Neuronal stem cell (in vitro differentiated cells): ENCODE measurements around the gene KLF15.

Experiments
- DNase-seq: peaks from one replicate; pipeline ENCODE4 v3.0.0-alpha.2; 2013; ENCODE audit warnings: low spot score
- H2AFZ ChIP-seq: one replicate; pipeline ENCODE4 v1.6.1; 2013; ENCODE audit warnings: mild to moderate bottlenecking, low read length, inconsistent platforms
- H2AK5ac ChIP-seq: 2 replicates; pipeline ENCODE4 v1.6.1; 2013; ENCODE audit warnings: low read depth, mild to moderate bottlenecking, inconsistent platforms, low read length, moderate library complexity, mixed read lengths
- H2BK120ac ChIP-seq: 2 replicates; pipeline ENCODE4 v1.6.1; 2013; ENCODE audit warnings: low read depth, mild to moderate bottlenecking, inconsistent platforms, low read length, moderate library complexity, mixed read lengths
- H2BK12ac ChIP-seq: one replicate; pipeline ENCODE4 v1.6.1; 2013; ENCODE audit warnings: low read length, inconsistent platforms
- H2BK15ac ChIP-seq: 2 replicates; pipeline ENCODE4 v1.6.1; 2013; ENCODE audit warnings: mild to moderate bottlenecking, low read length, inconsistent platforms, mixed read lengths
- H2BK5ac ChIP-seq: one replicate; pipeline ENCODE4 v1.6.1; 2013; ENCODE audit warnings: inconsistent platforms, mild to moderate bottlenecking, low read length, moderate library complexity
- H3K14ac ChIP-seq: one replicate; pipeline ENCODE4 v1.6.1; 2013; ENCODE audit warnings: low read length, inconsistent platforms
- H3K18ac ChIP-seq: 2 replicates; pipeline ENCODE4 v1.6.1; 2013; ENCODE audit warnings: low read length, inconsistent platforms
- H3K23ac ChIP-seq: 2 replicates; pipeline ENCODE4 v1.6.1; 2013; ENCODE audit warnings: low read depth, mild to moderate bottlenecking, mixed read lengths, low read length, inconsistent platforms; ENCODE audit not compliant: poor library complexity
- H3K27ac ChIP-seq: replicated peaks from 3 replicates; pipeline ENCODE4 v1.5.1; 2013; ENCODE audit warnings: low read length, inconsistent platforms
- H3K27me3 ChIP-seq, 3 experiments: 2 replicates each; pipeline ENCODE4 v1.6.1; 2013; ENCODE audit warnings: low read length in 3 of 3, mild to moderate bottlenecking in 2 of 3, inconsistent platforms in 1 of 3, low read depth in 1 of 3, mixed read lengths in 1 of 3, moderate library complexity in 1 of 3; ENCODE audit not compliant: control insufficient read depth in 3 of 3, insufficient read depth in 3 of 3
- H3K36me3 ChIP-seq, 2 donors: replicated peaks in 1 of 2; 2 replicates each; pipeline ENCODE4 v1.6.1; 2013; ENCODE audit warnings: low read length in 2 of 2; ENCODE audit not compliant: control insufficient read depth in 2 of 2, insufficient read depth in 2 of 2
- H3K4ac ChIP-seq: 2 replicates; pipeline ENCODE4 v1.6.1; 2013; ENCODE audit warnings: inconsistent platforms, mild to moderate bottlenecking, low read length, moderate library complexity
- H3K4me1 ChIP-seq, 2 donors: 1 replicate in 1 of 2; 2 replicates in 1 of 2; pipeline ENCODE4 v1.6.1; 2013; ENCODE audit warnings: low read length in 2 of 2, low read depth in 1 of 2; ENCODE audit not compliant: control insufficient read depth in 2 of 2, insufficient read depth in 1 of 2
- H3K4me2 ChIP-seq: one replicate; pipeline ENCODE4 v1.6.1; 2013; ENCODE audit warnings: mild to moderate bottlenecking, low read length, inconsistent platforms; ENCODE audit not compliant: insufficient read depth, poor library complexity, severe bottlenecking
- H3K4me3 ChIP-seq, 2 donors: 2 replicates each; pipeline ENCODE4 v1.5.1; 2013; ENCODE audit warnings: low read length in 2 of 2, mild to moderate bottlenecking in 2 of 2, inconsistent platforms in 1 of 2, moderate library complexity in 1 of 2
- H3K79me1 ChIP-seq: one replicate; pipeline ENCODE4 v1.6.1; 2013; ENCODE audit warnings: low read depth, mild to moderate bottlenecking, inconsistent platforms, low read length, moderate library complexity
- H3K9ac ChIP-seq: one replicate; pipeline ENCODE4 v1.6.1; 2013; ENCODE audit warnings: mild to moderate bottlenecking, low read depth, low read length, inconsistent platforms; ENCODE audit not compliant: poor library complexity
- H3K9me3 ChIP-seq, 2 donors: replicated peaks in 1 of 2; 2 replicates each; pipeline versions ENCODE3 to v1.6.1; 2013; ENCODE audit warnings: low read length in 2 of 2, mild to moderate bottlenecking in 2 of 2, inconsistent platforms in 1 of 2, low read depth in 1 of 2, mixed read lengths in 1 of 2, moderate library complexity in 1 of 2; ENCODE audit not compliant: control insufficient read depth in 2 of 2, insufficient read depth in 1 of 2
- H4K8ac ChIP-seq: one replicate; pipeline ENCODE4 v1.6.1; 2013; ENCODE audit warnings: low read depth, mild to moderate bottlenecking, inconsistent platforms, low read length, moderate library complexity
- H4K91ac ChIP-seq: one replicate; pipeline ENCODE4 v1.6.1; 2013; ENCODE audit warnings: low read length, low read depth, mild to moderate bottlenecking, inconsistent platforms; ENCODE audit not compliant: poor library complexity
- WGBS, 2 donors: extraction: QIAGEN DNeasy Blood & Tissue Kit; methylation state at CpG; one replicate each; pipeline ENCODE4 v1.1.7; 2013; ENCODE audit warnings: missing lambda C conversion rate in 2 of 2, mixed read lengths in 1 of 2; ENCODE audit not compliant: insufficient read length in 2 of 2, insufficient replicate concordance in 1 of 2; ENCODE audit errors: extremely low coverage in 2 of 2; 5-methylcytosine and 5-hydroxymethylcytosine counted together

The KLF15 gene

DNA sequence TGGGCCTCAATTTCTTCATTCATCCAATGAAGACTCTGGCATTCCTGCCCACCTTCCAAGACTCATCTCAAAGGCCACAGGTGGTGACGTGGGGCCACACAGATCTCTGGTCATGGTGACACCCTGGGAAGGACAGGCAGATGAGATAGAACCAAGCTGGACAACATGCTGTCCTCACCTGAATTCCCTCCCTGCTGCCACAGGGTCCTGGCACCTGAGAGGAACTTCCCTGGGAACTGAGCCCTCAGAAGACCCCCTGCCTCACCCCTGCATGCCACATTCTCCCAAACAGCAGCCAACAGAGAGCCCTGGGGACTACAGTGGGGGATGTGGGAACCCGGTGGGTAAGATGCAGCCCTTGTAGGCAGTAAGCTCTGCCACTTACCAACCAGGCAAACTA lies 10.7 kb downstream of the KLF15 start:
- H2BK12ac ChIP-seq: no peak overlapping the region
- no peaks in the 10 kb centered on the region for H3K27me3 ChIP-seq
- no peak overlapping the region for H3K27ac ChIP-seq
- no peak overlapping the region for H4K8ac ChIP-seq
- H3K79me1 ChIP-seq: peaks cover 2% of the 10 kb centered on the region
- H3K4ac ChIP-seq: no peak overlapping the region
- no peak overlapping the region for H3K9ac ChIP-seq
- no peak overlapping the region for H2BK120ac ChIP-seq
- H2AFZ ChIP-seq: no peak overlapping the region
- H3K4me1 ChIP-seq: peaks cover 0 to 5% of the 10 kb centered on the region in 2 donors
- no peak overlapping the region for H3K4me3 ChIP-seq
- H2BK15ac ChIP-seq: no peak overlapping the region
- no CpG with 5 or more reads among the region's 2 CpGs for WGBS, 2 donors
- no peak overlapping the region for H2BK5ac ChIP-seq
- H3K23ac ChIP-seq: no peak overlapping the region
- no peak for DNase-seq
- no peak overlapping the region for H3K4me2 ChIP-seq
- no peak overlapping the region for H4K91ac ChIP-seq
- no peak overlapping the region for H3K14ac ChIP-seq
- H3K18ac ChIP-seq: no peak overlapping the region
- peaks cover 0 to 9% of the 10 kb centered on the region in 2 donors for H3K36me3 ChIP-seq
- H2AK5ac ChIP-seq: no peak overlapping the region
- H3K9me3 ChIP-seq: peaks cover 0 to 1% of the 10 kb centered on the region in 2 donors

DNA sequence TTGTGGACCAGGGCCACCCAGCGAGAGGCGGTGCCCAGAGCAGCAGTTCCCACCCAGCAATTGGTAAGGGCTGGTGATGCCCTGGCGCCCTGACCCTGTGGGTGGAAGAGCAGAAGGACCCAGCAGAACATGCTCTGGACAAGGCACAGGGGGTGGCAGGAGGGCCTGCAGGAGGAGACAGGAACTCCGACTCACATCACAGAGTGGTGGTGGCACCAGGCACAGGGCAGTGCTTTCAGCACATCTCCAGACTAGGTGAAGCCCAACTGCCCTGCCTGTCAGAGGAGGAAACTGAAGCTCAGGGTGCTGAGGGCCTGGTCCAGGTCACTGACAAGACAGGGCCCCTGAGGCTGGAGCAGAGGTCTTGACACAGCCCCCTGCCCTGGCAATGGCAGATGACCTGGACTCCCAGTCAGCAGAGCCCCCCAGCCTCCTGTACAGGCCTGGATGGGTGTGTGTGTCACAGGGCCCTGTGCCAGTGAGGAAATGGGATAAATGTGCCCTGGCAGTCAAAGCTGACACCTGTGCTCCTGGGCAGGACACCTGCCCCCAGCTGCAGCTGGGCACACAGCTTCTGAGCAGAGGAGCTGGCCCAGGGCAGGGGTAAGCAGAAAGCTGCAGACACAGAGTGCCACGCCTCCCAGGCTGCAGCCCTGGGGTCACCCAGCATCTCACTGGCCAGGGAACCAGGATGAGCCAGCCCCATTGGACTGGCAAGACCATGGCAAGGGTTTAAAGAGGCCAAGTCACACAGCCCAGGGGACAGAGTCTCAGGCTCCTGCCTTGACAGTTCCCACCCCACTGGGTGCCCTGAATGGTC lies 11.4 kb downstream of the KLF15 start:
- H3K4me2 ChIP-seq: no peak overlapping the region
- no peak overlapping the region for H2BK12ac ChIP-seq
- H2BK120ac ChIP-seq: no peak overlapping the region
- peaks cover 2% of the 10 kb centered on the region for H3K79me1 ChIP-seq
- H3K27me3 ChIP-seq: no peaks in the 10 kb centered on the region
- H3K4me1 ChIP-seq: peaks cover 0 to 5% of the 10 kb centered on the region in 2 donors
- WGBS, 2 donors: no CpG with 5 or more reads among the region's 5 CpGs
- no peak overlapping the region for H4K91ac ChIP-seq
- no peak overlapping the region for H2BK5ac ChIP-seq
- peak overlapping the region; percentile 51 for H3K9ac ChIP-seq
- peaks cover 0 to 1% of the 10 kb centered on the region in 2 donors for H3K9me3 ChIP-seq
- no peak overlapping the region for H2AFZ ChIP-seq
- peak overlapping the region; percentile 71 for H3K23ac ChIP-seq
- no peak overlapping the region for H4K8ac ChIP-seq
- peak overlapping the region; percentile 40 for H2AK5ac ChIP-seq
- H3K36me3 ChIP-seq: peaks cover 0 to 6% of the 10 kb centered on the region in 2 donors
- H3K18ac ChIP-seq: no peak overlapping the region
- H3K27ac ChIP-seq: no peak overlapping the region
- DNase-seq: no peak
- peak overlapping the region; percentile 78 for H3K14ac ChIP-seq
- H3K4me3 ChIP-seq: no peak overlapping the region
- H2BK15ac ChIP-seq: no peak overlapping the region
- H3K4ac ChIP-seq: no peak overlapping the region

DNA sequence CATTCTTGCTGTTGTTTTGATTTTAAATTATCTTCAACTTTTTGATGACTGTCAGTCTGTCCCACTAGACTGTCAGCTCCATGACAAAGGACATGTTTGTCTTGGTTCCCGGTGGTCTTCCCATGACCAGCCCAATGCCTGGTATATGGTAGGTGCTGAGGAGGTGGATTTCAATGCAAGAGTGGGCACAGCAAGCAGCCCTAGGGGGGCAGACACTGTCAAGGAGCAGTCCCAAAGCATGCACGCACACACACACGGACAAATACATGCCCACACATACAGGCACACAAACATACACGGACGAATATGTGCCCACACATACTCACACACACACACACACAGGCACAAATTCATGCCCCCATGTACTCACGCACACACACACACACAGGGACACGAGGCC lies 12.0 kb downstream of the KLF15 start:
- no peak overlapping the region for H2BK15ac ChIP-seq
- no peak overlapping the region for H3K4me2 ChIP-seq
- H2AFZ ChIP-seq: no peak overlapping the region
- H3K23ac ChIP-seq: peak overlapping the region; percentile 71
- no peaks in the 10 kb centered on the region for H3K36me3 ChIP-seq
- H3K4ac ChIP-seq: no peak overlapping the region
- no peak overlapping the region for H2BK5ac ChIP-seq
- peaks cover 0 to 5% of the 10 kb centered on the region in 2 donors for H3K4me1 ChIP-seq
- peak overlapping the region; percentile 40 for H2AK5ac ChIP-seq
- H4K91ac ChIP-seq: no peak overlapping the region
- no CpG with 5 or more reads among the region's 7 CpGs for WGBS, 2 donors
- H4K8ac ChIP-seq: no peak overlapping the region
- H3K9me3 ChIP-seq: no peaks in the 10 kb centered on the region
- peaks cover 2% of the 10 kb centered on the region for H3K79me1 ChIP-seq
- DNase-seq: no peak
- no peaks in the 10 kb centered on the region for H3K27me3 ChIP-seq
- no peak overlapping the region for H2BK12ac ChIP-seq
- H2BK120ac ChIP-seq: no peak overlapping the region
- peak overlapping the region; percentile 78 for H3K14ac ChIP-seq
- H3K18ac ChIP-seq: peak overlapping the region; percentile 32
- H3K9ac ChIP-seq: peak overlapping the region; percentile 51
- no peak overlapping the region for H3K27ac ChIP-seq
- H3K4me3 ChIP-seq: no peak overlapping the region

DNA sequence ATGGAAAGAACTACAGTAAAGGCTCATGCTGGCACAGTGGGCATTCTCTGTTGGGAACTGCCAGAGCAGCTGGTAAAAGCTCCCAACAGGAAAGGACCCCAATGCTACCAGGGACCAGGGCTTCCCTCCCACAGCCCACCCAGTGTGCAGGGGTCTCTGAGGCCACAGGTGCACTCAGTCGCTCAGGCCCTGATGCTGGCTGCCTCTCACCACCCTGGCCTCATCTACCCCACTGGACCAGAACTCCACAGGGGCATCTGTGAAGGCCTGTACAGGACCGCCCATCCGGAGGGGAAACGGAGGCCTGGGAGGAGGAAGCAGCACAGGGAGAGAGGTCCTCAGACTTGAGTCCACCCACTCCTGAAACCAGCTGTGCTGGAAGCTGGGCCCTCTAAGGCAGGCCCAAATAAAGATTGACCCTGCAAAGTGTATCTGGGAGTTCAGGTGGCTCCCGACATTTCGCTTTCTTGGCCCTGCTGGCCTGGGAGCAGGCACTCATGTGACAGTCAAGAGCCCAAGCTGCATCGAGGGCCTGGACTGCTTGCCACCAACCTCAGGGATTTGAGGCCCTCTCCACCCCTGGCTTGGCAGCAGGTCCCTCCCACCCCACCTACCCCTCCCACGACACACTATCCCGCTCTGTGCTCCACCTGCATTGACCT lies 12.7 kb downstream of the KLF15 start:
- Histone ChIP-seq H3K79me1 (peaks cover 2% of the 10 kb centered on the region), H2AFZ (no peak overlapping the region), H3K4me1 (peaks cover 0 to 5% of the 10 kb centered on the region in 2 donors), H2BK120ac (no peak overlapping the region), H3K23ac (no peak overlapping the region), H2BK15ac (no peak overlapping the region), H3K4ac (no peak overlapping the region), H2BK5ac (no peak overlapping the region), H2AK5ac (peak overlapping the region; percentile 21), H3K14ac (no peak overlapping the region), H3K4me3 (no peak overlapping the region), H3K9ac (no peak overlapping the region), H4K8ac (no peak overlapping the region), H4K91ac (peak overlapping the region; percentile 57), H3K27me3 (peaks cover 0 to 1% (median 0%) of the 10 kb centered on the region in 3 experiments), H3K4me2 (no peak overlapping the region), H3K18ac (peak overlapping the region; percentile 67), H2BK12ac (no peak overlapping the region), H3K36me3 (no peaks in the 10 kb centered on the region), H3K9me3 (no peaks in the 10 kb centered on the region), H3K27ac (no peak overlapping the region)
- no CpG with 5 or more reads among the region's 9 CpGs for WGBS, 2 donors
- no peak for DNase-seq
